ENCODE results near the gene PPM1E.
"Not testable (repeated sequence)": the region's sequence is repeated elsewhere in the genome, so short reads cannot be mapped to it uniquely, and the experiment has no call there.

The PPM1E gene

GRCh38 chr17:58837699-58838098 lies 82.0 kb downstream of the PPM1E start:
- DNase-seq (ENCODE audit: extremely low read depth in 1 of 2, low read depth in 1 of 2), result no peak

- DNase-seq (ENCODE audit: extremely low read depth in 1 of 2, low read depth in 1 of 2), result no peak
Measured at GRCh38 chr17:58840820-58841612, 85.4 kb downstream of the PPM1E start.

GRCh38 chr17:58846413-58846812 lies 90.8 kb downstream of the PPM1E start:
- not testable (repeated sequence) for DNase-seq (ENCODE audit: extremely low read depth in 1 of 2, low read depth in 1 of 2)

GRCh38 chr17:58850106-58850505 lies 94.5 kb downstream of the PPM1E start:
- not testable (repeated sequence) for DNase-seq (ENCODE audit: extremely low read depth in 1 of 2, low read depth in 1 of 2)

- no peak for DNase-seq (ENCODE audit: extremely low read depth in 1 of 2, low read depth in 1 of 2)
Measured at GRCh38 chr17:58865301-58865700, 109.6 kb downstream of the PPM1E start.

GRCh38 chr17:58870747-58871146 lies 115.1 kb downstream of the PPM1E start:
- DNase-seq (ENCODE audit: extremely low read depth in 1 of 2, low read depth in 1 of 2), result no peak

- no peak for DNase-seq (ENCODE audit: extremely low read depth in 1 of 2, low read depth in 1 of 2)
Measured at GRCh38 chr17:58873926-58874325, 118.3 kb downstream of the PPM1E start.

- DNase-seq (ENCODE audit: extremely low read depth in 1 of 2, low read depth in 1 of 2), result no peak
Measured at GRCh38 chr17:58875261-58875660, 119.6 kb downstream of the PPM1E start.

GRCh38 chr17:58884161-58884560 lies 128.5 kb downstream of the PPM1E start:
- DNase-seq (ENCODE audit: extremely low read depth in 1 of 2, low read depth in 1 of 2), result no peak

- DNase-seq (ENCODE audit: extremely low read depth in 1 of 2, low read depth in 1 of 2), result no peak
Measured at GRCh38 chr17:58886514-58886913, 130.9 kb downstream of the PPM1E start.

GRCh38 chr17:58889928-58890327 lies 134.3 kb downstream of the PPM1E start:
- DNase-seq (ENCODE audit: extremely low read depth in 1 of 2, low read depth in 1 of 2), result no peak

- DNase-seq (ENCODE audit: extremely low read depth in 1 of 2, low read depth in 1 of 2), result no peak
Measured at GRCh38 chr17:58899191-58899590, 143.5 kb downstream of the PPM1E start.

GRCh38 chr17:58902322-58902721 lies 146.7 kb downstream of the PPM1E start:
- no peak for DNase-seq (ENCODE audit: extremely low read depth in 1 of 2, low read depth in 1 of 2)

- no peak for DNase-seq (ENCODE audit: extremely low read depth in 1 of 2, low read depth in 1 of 2)
Measured at GRCh38 chr17:58911741-58912343, 156.2 kb downstream of the PPM1E start.

GRCh38 chr17:58913552-58913951 lies 157.9 kb downstream of the PPM1E start:
- no peak for DNase-seq (ENCODE audit: extremely low read depth in 1 of 2, low read depth in 1 of 2)

- DNase-seq (ENCODE audit: extremely low read depth in 1 of 2, low read depth in 1 of 2), result no peak
Measured at GRCh38 chr17:58913971-58914769, 158.5 kb downstream of the PPM1E start.

GRCh38 chr17:58917228-58917627 lies 161.6 kb downstream of the PPM1E start:
- DNase-seq (ENCODE audit: extremely low read depth in 1 of 2, low read depth in 1 of 2), result no peak

GRCh38 chr17:58918072-58918471 lies 162.4 kb downstream of the PPM1E start:
- no peak for DNase-seq (ENCODE audit: extremely low read depth in 1 of 2, low read depth in 1 of 2)

GRCh38 chr17:58918884-58919283 lies 163.2 kb downstream of the PPM1E start:
- no peak for DNase-seq (ENCODE audit: extremely low read depth in 1 of 2, low read depth in 1 of 2)

- DNase-seq (ENCODE audit: extremely low read depth in 1 of 2, low read depth in 1 of 2), result no peak
Measured at GRCh38 chr17:58920773-58921172, 165.1 kb downstream of the PPM1E start.

- DNase-seq (ENCODE audit: extremely low read depth in 1 of 2, low read depth in 1 of 2), result no peak
Measured at GRCh38 chr17:58932956-58933355, 177.3 kb downstream of the PPM1E start.

GRCh38 chr17:58936295-58936694 lies 180.6 kb downstream of the PPM1E start:
- no peak for DNase-seq (ENCODE audit: extremely low read depth in 1 of 2, low read depth in 1 of 2)

Measured in activated CD8-positive, alpha-beta memory T cell treated with anti-CD3 and anti-CD28 coated beads for 1 hour (primary cell).